ENCODE measurements around the gene GRB14. TPM values are rescaled to one million over a fixed set of nuclear protein-coding genes. Genes with fewer than 3 reads are reported as not detected.
"Not testable (repeated sequence)": the region's sequence is repeated elsewhere in the genome, so short reads cannot be mapped to it uniquely, and the experiment has no call there.

GRB14 gene
- polyA plus RNA-seq, 1 donor from 2014 or later: not detected

- Mint-ChIP-seq H3K4me1 (peaks cover 0 to 2% (median 0%) of the 10 kb centered on the region in 3 donors), H3K4me3 (no peak overlapping the region), H3K27ac (no peak overlapping the region), H3K27me3 (no peaks in the 10 kb centered on the region), H3K9me3 (peaks cover 0 to 6% (median 3%) of the 10 kb centered on the region in 3 donors), H3K36me3 (no peaks in the 10 kb centered on the region)
Measured at GRCh38 chr2:164511738-164512137, 109.5 kb downstream of the GRB14 start.

- Mint-ChIP-seq H3K4me1 (peaks cover 0 to 2% (median 0%) of the 10 kb centered on the region in 3 donors), H3K36me3 (no peaks in the 10 kb centered on the region), H3K27me3 (no peaks in the 10 kb centered on the region), H3K9me3 (peaks cover 0 to 6% (median 5%) of the 10 kb centered on the region in 3 donors), H3K4me3 (no peak overlapping the region), H3K27ac (no peak overlapping the region)
Measured at GRCh38 chr2:164510895-164511294, 110.4 kb downstream of the GRB14 start.

GRCh38 chr2:164509137-164509877 lies 112.0 kb downstream of the GRB14 start:
- Mint-ChIP-seq H3K27ac (no peak overlapping the region), H3K9me3 (peaks cover 0 to 5% (median 2%) of the 10 kb centered on the region in 3 donors), H3K4me1 (peaks cover 0 to 2% (median 0%) of the 10 kb centered on the region in 3 donors), H3K36me3 (no peaks in the 10 kb centered on the region), H3K4me3 (no peak overlapping the region), H3K27me3 (no peaks in the 10 kb centered on the region)

- Mint-ChIP-seq H3K4me3 (no peak overlapping the region), H3K27me3 (no peaks in the 10 kb centered on the region), H3K36me3 (no peaks in the 10 kb centered on the region), H3K9me3 (peaks cover 0 to 2% (median 0%) of the 10 kb centered on the region in 3 donors), H3K27ac (no peak overlapping the region), H3K4me1 (no peaks in the 10 kb centered on the region)
Measured at GRCh38 chr2:164504253-164504652, 117.0 kb downstream of the GRB14 start.

- H3K27ac Mint-ChIP-seq: no peak overlapping the region
- no peak overlapping the region for H3K4me3 Mint-ChIP-seq
- H3K27me3 Mint-ChIP-seq: no peaks in the 10 kb centered on the region
- no peaks in the 10 kb centered on the region for H3K4me1 Mint-ChIP-seq
- H3K36me3 Mint-ChIP-seq: no peaks in the 10 kb centered on the region
- H3K9me3 Mint-ChIP-seq: no peaks in the 10 kb centered on the region
Measured at GRCh38 chr2:164498836-164499235, 122.4 kb downstream of the GRB14 start.

GRCh38 chr2:164496881-164497280 lies 124.4 kb downstream of the GRB14 start:
- Mint-ChIP-seq H3K4me3 (no peak overlapping the region), H3K27ac (no peak overlapping the region), H3K9me3 (no peaks in the 10 kb centered on the region), H3K36me3 (no peaks in the 10 kb centered on the region), H3K27me3 (no peaks in the 10 kb centered on the region), H3K4me1 (no peaks in the 10 kb centered on the region)

GRCh38 chr2:164496421-164496820 lies 124.9 kb downstream of the GRB14 start:
- H3K4me1 Mint-ChIP-seq: no peaks in the 10 kb centered on the region
- H3K9me3 Mint-ChIP-seq: no peaks in the 10 kb centered on the region
- no peaks in the 10 kb centered on the region for H3K27me3 Mint-ChIP-seq
- H3K36me3 Mint-ChIP-seq: no peaks in the 10 kb centered on the region
- H3K27ac Mint-ChIP-seq: no peak overlapping the region
- H3K4me3 Mint-ChIP-seq: no peak overlapping the region

- Mint-ChIP-seq H3K36me3 (no peaks in the 10 kb centered on the region), H3K4me3 (no peak overlapping the region), H3K4me1 (no peaks in the 10 kb centered on the region), H3K27me3 (no peaks in the 10 kb centered on the region), H3K27ac (no peak overlapping the region), H3K9me3 (no peaks in the 10 kb centered on the region)
Measured at GRCh38 chr2:164495491-164496223, 125.6 kb downstream of the GRB14 start.

- Mint-ChIP-seq H3K4me3 (no peak overlapping the region), H3K36me3 (no peaks in the 10 kb centered on the region), H3K27me3 (peaks cover 4% of the 10 kb centered on the region), H3K9me3 (no peaks in the 10 kb centered on the region), H3K4me1 (no peaks in the 10 kb centered on the region), H3K27ac (no peak overlapping the region)
Measured at GRCh38 chr2:164485541-164485940, 135.7 kb downstream of the GRB14 start.

- Mint-ChIP-seq H3K4me3 (no peak overlapping the region), H3K36me3 (no peaks in the 10 kb centered on the region), H3K4me1 (no peaks in the 10 kb centered on the region), H3K9me3 (no peaks in the 10 kb centered on the region), H3K27me3 (no peaks in the 10 kb centered on the region), H3K27ac (no peak overlapping the region)
Measured at GRCh38 chr2:164479460-164479859, 141.8 kb downstream of the GRB14 start.

GRCh38 chr2:164478205-164478604 lies 143.1 kb downstream of the GRB14 start:
- H3K27ac Mint-ChIP-seq: no peak overlapping the region
- no peaks in the 10 kb centered on the region for H3K27me3 Mint-ChIP-seq
- H3K4me3 Mint-ChIP-seq: no peak overlapping the region
- H3K9me3 Mint-ChIP-seq: no peaks in the 10 kb centered on the region
- no peaks in the 10 kb centered on the region for H3K36me3 Mint-ChIP-seq
- no peaks in the 10 kb centered on the region for H3K4me1 Mint-ChIP-seq

- Mint-ChIP-seq H3K4me1 (no peaks in the 10 kb centered on the region), H3K36me3 (no peaks in the 10 kb centered on the region), H3K4me3 (no peak overlapping the region), H3K27me3 (no peaks in the 10 kb centered on the region), H3K9me3 (no peaks in the 10 kb centered on the region), H3K27ac (no peak overlapping the region)
Measured at GRCh38 chr2:164474873-164475272, 146.4 kb downstream of the GRB14 start.

- Mint-ChIP-seq H3K9me3 (no peaks in the 10 kb centered on the region), H3K27ac (no peak overlapping the region), H3K27me3 (no peaks in the 10 kb centered on the region), H3K36me3 (no peaks in the 10 kb centered on the region), H3K4me1 (no peaks in the 10 kb centered on the region), H3K4me3 (no peak overlapping the region)
Measured at GRCh38 chr2:164473021-164473420, 148.3 kb downstream of the GRB14 start.

GRCh38 chr2:164465047-164465446 lies 156.2 kb downstream of the GRB14 start:
- not testable (repeated sequence) for H3K27me3 Mint-ChIP-seq, H3K4me1 Mint-ChIP-seq, H3K9me3 Mint-ChIP-seq, H3K27ac Mint-ChIP-seq, H3K36me3 Mint-ChIP-seq, H3K4me3 Mint-ChIP-seq

GRCh38 chr2:164464376-164464775 lies 156.9 kb downstream of the GRB14 start:
- Mint-ChIP-seq H3K9me3 (no peaks in the 10 kb centered on the region), H3K36me3 (no peaks in the 10 kb centered on the region), H3K4me1 (peaks cover 0 to 1% (median 0%) of the 10 kb centered on the region in 3 donors), H3K27ac (no peak overlapping the region), H3K27me3 (peaks cover 2% of the 10 kb centered on the region), H3K4me3 (no peak overlapping the region)

GRCh38 chr2:164458792-164459191 lies 162.5 kb downstream of the GRB14 start:
- peaks cover 1% of the 10 kb centered on the region for H3K36me3 Mint-ChIP-seq
- no peak overlapping the region for H3K27ac Mint-ChIP-seq
- no peaks in the 10 kb centered on the region for H3K27me3 Mint-ChIP-seq
- H3K4me1 Mint-ChIP-seq: peaks cover 0 to 1% (median 0%) of the 10 kb centered on the region in 3 donors
- H3K9me3 Mint-ChIP-seq: peaks cover 0 to 2% (median 0%) of the 10 kb centered on the region in 3 donors
- H3K4me3 Mint-ChIP-seq: no peak overlapping the region

All from IgD-negative memory B cell (primary cell).